ENCODE data around the gene IFI27L2.

DNA sequence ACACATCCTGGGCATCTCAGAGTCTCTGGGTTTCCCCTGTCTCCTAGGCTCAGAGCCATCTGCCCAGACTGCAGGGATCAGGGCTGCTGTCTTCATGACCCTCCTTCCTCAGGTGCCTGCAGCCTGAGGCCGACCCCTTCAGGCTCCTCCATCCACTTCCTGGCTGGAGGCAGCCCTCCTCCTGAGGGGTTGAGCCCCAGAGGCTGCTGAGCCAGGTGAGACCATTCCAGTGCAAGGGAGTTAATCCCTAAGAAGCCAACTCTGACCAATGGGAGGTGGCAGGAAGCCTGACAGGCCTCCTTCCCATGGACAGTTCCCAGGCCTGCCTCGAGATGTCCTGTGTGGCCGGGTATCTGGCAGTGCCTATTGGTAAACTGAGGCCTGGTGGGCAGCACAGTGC lies 36.3 kb upstream of the IFI27L2 start:
- TF ChIP-seq, protein P1, sequence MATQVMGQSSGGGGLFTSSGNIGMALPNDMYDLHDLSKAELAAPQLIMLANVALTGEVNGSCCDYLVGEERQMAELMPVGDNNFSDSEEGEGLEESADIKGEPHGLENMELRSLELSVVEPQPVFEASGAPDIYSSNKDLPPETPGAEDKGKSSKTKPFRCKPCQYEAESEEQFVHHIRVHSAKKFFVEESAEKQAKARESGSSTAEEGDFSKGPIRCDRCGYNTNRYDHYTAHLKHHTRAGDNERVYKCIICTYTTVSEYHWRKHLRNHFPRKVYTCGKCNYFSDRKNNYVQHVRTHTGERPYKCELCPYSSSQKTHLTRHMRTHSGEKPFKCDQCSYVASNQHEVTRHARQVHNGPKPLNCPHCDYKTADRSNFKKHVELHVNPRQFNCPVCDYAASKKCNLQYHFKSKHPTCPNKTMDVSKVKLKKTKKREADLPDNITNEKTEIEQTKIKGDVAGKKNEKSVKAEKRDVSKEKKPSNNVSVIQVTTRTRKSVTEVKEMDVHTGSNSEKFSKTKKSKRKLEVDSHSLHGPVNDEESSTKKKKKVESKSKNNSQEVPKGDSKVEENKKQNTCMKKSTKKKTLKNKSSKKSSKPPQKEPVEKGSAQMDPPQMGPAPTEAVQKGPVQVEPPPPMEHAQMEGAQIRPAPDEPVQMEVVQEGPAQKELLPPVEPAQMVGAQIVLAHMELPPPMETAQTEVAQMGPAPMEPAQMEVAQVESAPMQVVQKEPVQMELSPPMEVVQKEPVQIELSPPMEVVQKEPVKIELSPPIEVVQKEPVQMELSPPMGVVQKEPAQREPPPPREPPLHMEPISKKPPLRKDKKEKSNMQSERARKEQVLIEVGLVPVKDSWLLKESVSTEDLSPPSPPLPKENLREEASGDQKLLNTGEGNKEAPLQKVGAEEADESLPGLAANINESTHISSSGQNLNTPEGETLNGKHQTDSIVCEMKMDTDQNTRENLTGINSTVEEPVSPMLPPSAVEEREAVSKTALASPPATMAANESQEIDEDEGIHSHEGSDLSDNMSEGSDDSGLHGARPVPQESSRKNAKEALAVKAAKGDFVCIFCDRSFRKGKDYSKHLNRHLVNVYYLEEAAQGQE (IDR thresholded peaks at IDR 0.05; ENCODE audit: insufficient replicate concordance, low read depth) = no peak
- TF ChIP-seq, protein P2, sequence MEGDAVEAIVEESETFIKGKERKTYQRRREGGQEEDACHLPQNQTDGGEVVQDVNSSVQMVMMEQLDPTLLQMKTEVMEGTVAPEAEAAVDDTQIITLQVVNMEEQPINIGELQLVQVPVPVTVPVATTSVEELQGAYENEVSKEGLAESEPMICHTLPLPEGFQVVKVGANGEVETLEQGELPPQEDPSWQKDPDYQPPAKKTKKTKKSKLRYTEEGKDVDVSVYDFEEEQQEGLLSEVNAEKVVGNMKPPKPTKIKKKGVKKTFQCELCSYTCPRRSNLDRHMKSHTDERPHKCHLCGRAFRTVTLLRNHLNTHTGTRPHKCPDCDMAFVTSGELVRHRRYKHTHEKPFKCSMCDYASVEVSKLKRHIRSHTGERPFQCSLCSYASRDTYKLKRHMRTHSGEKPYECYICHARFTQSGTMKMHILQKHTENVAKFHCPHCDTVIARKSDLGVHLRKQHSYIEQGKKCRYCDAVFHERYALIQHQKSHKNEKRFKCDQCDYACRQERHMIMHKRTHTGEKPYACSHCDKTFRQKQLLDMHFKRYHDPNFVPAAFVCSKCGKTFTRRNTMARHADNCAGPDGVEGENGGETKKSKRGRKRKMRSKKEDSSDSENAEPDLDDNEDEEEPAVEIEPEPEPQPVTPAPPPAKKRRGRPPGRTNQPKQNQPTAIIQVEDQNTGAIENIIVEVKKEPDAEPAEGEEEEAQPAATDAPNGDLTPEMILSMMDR (IDR thresholded peaks at IDR 0.05; ENCODE audit: insufficient read depth, low read length) = no peak
- TF ChIP-seq GABPA (IDR thresholded peaks at IDR 0.05; ENCODE audit: low read depth) = no peak
- no peak for TF ChIP-seq POLR2AphosphoS5 (IDR thresholded peaks at IDR 0.05; ENCODE audit: low read depth)

Data from HL-60 (cell line).